SK-N-DZ (cell line): ENCODE data around the gene SLC2A3.
"Not testable (repeated sequence)": the region's sequence is repeated elsewhere in the genome, so short reads cannot be mapped to it uniquely, and the experiment has no call there.

Experiments used
- DNase-seq: peaks from one replicate; pipeline ENCODE4 v3.0.0-alpha.2; 2015; ENCODE audit warnings: low spot score

SLC2A3 gene

DNA sequence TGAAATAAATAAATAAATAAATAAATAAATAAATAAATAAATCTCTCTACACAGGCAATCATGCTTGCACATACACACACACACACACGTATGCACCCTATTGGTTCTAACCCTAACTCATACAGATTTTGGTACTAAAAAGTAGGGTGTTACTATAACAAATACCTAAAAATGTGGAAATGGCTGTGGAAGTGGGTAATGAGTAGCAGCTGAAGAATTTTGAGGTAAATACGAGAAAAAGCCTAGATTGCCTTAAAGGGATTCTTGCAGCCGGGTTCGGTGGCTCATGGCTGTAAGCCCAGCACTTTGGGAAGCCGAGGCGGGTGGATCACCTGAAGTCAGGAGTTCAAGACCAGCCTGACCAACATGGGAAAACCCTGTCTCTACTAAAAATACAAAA, 15.7 kb upstream of the SLC2A3 start:
- DNase-seq: no peak

DNA sequence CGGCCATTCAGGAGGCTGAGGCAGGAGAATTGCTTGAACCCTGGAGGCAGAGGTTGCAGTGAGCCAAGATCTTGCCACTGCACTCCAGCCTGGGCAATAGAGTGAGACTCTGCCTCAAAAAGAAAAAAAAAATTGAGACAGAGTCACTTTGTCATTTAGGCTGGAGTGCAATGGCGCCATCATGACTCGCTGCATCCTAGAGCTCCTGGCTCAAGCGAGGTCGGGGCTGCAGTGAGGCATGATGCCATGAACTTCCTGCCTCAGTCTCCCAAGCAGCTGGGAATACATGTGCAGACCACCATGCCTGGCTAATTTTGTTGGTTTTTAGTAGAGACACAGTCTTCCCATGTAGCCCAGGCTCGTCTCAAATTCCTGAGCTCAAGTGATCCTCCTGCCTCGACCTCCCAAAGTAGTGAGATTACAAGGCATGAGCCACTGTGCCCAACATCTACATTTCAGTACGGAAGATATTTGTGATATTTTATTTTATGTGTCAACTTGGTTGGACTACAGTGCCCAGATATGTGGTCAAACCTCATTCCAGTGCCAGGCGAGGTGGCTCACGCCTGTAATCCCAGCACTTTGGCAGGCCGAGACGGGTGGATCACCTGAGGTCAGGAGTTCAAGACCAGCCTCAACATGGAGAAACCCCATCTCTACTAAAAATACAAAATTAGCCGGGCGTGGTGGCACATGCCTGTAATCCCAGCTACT, 14.4 kb upstream of the SLC2A3 start:
- not testable (repeated sequence) for DNase-seq

DNA sequence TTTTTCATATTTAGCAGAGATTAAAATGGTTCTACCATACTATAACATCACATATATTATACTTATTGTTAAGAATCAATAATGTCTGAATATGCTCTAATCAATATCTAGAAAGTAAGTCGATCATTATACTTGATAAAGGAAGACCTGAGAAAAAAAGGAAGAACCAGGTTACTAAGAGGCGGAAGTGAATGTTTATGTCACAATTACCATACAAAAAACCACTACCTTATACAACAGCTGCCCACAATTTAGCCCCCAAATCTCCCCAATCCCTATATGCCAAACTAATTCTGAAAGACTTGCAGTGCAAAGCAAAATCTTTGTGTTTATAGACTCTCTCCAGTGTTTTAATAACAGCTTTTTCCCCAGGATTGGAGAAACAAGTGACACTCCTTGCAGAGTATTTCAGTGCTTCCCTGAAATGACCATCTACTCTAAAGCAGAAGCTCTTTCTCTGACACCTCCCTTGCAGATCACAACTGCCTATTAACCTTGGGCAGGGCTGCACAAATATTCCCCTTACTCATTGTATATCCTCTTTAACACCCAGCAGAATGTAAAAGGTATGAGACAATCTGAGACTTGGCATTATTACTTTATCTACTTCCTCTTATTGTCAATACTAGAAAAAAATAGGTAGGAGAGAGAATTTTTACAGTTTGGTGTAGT, 12.7 kb upstream of the SLC2A3 start:
- DNase-seq: no peak

DNA sequence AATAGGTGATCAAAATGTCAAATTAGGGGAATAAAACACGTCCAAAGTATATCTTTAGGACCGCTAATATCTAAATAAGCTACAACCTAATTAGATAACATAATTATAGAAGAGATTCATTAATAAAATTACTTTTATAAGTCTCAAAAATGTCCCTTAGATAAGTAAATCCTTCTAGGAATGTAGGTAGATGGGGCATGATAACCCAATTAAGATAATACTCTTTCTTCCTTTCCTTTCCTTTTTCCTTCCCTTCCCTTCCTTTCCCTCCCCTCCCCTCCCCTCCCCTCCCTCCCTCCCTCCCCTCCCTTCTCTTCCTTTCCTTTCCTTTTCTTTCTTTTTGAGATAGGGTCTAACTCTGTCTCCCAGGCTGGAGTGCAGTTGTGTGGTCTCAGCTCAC, 11.0 kb upstream of the SLC2A3 start:
- no peak for DNase-seq

DNA sequence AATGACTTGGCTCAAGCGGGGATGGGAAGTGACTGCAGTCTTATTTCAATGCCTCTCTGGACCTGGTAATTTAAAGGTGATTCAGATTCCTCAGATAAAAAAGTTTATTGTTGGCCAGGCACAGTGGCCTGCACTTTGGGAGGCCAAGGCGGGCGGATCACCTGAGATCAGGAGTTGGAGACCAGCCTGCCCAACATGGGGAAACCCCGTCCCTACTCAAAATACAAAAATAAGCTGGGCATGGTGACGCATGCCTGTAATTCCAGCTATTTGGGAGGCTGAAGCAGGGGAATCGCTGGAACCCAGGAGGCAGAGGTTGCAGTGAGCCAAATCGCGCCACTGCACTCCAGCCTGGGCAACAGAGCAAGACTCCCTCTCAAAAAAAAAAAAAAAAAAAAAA, 8.8 kb upstream of the SLC2A3 start:
- not testable (repeated sequence) for DNase-seq

DNA sequence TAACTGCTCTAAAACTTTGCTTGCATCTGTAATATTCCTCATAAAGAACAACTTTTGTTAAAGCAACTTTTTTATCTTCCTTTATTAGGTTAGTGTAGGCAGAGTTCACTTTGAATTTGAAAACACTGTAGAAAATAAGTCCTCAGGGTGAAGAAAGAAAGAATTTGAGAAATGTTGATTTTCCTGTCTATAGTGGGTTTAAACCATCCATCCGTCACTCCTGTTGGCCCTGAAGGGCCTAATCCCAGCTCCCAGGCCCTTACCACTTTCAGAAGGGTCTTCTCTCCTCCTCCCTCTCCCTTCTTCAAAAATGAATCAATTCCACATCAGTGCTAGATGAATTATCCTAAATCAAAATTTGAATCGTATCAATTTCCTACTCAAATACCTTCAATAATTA, 4.9 kb upstream of the SLC2A3 start:
- no peak for DNase-seq

DNA sequence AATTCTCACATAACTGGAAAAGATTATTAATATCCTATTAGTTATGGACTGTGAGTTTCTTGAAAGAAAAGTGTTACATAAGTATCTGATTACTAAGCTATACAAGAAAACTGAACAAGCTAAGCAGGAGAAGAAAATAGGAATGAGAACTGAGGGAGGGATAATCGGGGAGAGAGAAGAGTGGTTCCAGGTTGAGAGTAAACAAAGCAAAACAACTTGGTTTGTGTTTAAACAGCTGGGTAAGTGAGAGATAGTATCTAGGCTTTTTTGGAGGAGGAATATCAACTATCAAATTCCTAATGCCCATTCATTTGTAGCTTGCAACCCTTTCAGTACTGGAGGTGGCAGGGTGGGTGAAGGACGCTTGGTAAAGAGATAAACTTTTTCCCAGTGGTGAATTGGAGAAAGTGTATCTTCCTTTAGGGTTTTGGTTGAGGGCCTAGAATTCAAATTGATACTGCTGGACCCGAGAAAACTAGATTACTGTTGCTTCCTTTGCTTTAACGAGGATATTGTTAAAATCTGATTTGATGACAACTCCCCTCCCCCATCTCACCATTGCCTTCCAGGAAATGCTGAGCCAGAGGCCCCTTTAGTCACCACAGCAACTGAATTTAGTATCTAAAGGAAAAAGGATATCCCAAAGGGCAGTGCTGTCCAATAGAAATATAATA, 2.0 kb upstream of the SLC2A3 start:
- DNase-seq: no peak

DNA sequence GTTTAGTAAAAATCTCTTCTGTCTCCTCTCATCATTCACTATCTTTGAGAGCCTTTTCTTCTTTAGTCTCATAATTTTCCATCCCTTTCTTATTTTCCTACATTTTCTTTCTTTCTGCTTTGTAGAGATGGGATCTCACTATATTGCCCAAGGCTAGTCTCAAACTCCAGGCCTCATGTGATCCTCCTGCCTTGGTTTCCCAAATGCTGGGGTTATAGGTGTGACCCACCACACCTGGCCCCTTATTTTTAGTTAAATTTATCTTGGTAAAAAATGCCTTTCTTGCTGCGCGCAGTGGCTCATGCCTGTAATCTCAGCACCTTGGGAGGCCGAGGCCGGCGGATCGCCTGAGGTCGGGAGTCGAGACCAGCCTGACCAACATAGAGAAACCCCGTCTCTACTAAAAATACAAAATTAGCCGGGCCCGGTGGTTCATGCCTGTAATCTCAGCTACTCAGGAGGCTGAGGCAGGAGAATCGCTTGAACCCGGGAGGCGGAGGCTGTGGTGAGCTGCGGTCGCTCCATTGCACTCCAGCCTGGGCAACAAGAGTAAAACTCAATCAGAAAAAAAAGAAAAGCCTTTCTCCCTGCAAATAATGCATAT, 996 bp downstream of the SLC2A3 start:
- DNase-seq: no peak

DNA sequence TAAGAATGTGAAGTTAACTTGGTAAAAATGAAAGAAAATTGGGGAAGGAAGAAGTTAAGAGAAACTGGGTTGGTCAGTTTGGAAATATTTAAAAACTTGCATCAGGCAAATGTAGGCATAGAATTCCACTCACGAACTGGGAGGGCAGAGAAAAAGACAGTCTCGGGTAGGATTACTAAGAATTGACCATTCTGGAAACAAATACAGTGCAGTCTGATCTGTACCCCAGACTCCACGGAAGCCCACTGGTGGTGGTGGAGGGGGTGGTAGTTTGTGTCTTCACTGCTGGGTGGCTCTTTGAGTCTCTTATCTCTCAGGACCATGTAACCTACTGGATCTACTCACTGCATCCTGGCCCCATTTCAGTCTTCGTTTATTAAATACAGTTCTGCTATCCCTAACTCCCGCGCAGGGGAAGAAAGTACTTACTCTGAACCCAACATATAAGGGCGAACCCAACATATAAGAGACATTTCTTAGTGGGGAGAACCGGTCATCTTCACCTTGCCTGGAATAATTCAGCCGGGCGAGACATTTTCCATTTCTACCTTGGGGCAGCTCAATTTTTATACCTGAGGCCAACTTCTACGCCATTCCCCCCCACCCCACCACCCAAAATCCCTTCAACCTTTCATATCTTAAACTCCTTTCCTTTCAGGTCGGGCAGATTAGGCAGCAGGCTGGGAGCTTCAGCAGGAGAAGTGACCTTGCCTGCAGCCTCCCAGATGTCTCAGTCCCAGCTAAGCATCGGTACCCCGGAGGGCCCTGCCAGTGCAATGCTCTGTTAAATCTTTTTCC, 1.7 kb downstream of the SLC2A3 start:
- DNase-seq: no peak

DNA sequence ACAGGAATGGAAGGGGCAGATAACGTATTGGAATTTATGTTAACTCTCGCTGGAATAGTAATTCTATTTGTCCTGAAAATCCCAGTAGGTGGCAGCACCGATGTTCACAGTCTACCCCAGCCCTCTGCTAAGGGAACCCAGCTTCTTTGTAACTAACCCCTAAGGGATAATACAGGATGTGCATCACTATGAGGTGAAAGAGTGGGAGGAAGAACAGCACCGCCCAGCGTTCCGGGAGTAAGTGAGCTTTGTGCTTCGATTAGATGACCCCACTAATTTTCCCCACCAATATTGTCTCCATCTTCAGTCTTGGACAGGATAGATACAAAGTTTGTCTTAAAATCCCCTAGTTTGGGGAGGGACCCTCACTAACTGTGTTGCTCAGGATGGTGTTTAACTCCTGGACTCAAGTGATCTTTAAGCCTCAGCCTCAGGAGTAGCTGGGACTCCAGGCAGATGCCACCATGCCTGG, 2.7 kb downstream of the SLC2A3 start:
- peak; percentile 47 for DNase-seq

DNA sequence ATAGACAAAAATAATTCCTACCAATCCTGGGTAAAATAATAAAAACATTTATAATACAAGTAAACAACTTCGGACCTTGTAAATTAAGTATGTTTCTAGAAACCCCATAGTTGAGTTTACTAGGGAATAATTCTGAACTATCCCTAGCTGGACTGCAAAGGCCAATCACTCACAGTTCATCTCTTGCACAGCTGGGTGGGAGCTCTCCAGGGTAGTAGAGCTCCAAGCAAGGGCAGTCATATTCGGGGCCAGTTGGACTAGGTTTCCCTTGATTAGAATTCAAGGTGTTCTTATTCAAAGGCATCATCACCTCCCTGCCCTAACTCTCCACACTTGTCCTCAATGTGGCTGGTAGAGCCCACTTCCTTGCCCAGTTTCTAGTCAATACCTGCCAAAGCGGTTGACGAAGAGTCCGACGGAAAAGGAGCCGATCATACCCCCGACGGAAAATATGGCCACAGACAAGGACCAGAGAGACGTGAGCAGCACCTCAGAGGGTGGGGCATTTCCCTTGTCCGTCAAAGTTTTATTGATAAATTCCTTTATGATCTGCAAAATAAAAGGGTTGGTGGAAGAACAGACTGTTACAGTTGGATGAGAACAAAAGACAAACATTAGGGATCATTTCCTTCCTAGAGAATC, 3.3 kb downstream of the SLC2A3 start:
- DNase-seq: not testable (repeated sequence)

DNA sequence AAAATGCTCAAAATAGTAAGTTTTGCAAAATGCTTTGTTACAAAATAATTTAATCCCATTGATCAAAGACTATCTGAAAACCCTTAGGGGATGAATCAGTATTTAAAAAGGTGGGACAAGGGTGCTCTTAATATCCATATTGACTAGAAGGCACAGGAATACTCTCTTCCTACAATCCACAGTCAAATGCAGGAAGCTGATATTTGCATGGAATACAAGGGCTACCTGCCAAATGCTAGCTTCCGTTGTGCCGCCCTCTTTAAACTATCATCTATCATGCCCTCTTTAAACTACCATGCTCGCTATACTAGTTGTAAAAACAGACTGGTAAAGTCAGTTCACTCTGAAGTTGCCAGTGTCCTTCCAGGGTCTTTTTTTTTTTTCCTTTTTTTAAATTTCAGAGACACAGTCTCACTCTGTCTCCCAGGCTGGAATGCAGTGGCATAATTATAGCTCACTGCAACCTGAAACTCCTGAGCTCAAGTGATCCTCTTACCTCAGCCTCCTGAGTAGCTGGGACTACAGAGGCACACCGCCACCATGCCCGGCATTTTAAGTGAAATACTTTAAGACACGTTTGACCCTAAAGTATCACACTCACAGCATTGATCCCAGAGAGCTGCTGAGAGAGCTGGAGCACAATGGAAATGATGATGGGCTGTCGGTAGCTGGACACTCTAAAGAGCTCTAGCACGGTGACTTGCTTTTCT, 6.7 kb downstream of the SLC2A3 start:
- DNase-seq: no peak

DNA sequence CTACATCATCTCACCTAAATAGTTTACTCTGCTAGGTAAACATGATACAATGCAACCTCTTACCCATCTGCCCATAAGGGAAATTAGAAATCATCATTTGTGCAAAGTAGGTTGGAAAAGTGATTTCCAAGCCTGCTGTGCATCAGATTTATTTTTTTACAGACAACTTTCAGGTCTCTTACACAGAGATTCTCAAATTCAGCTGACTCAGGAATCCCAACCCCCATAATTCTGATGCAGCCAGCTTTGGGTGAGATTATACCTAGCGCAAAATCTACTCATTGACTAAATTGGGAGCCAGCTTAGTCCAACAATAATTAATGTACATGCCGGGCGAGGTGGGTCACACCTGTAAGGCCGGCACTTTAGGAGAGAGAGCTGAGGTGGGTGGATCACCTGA, 8.5 kb downstream of the SLC2A3 start:
- DNase-seq: no peak

DNA sequence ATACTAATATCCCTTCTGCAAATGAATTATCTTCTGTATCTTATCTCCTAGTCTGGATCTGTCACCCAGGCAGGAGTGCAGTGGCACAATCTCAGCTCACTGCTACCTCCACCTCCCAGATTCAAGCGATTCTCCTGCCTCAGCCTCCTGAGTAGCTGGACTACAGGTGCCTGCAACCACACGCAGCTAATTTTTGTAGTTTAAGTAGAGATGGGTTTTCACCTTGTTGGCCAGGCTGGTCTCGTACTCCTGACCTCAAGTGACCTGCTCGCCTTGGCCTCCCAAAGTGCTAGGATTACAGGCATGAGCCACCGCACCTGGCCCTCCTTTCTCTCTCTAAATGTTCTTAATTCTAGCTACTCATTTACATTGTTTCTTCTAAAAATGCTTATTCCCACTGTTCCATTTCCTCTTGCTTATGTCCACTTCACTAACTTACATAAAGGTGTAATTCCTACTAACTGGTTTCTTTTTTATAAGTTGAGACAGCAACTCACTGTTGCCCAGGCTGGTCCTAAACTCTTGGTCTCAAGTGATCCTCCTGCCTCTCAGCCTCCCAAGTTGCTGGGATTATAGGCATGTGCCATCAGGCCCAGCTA, 9.8 kb downstream of the SLC2A3 start:
- DNase-seq: not testable (repeated sequence)

DNA sequence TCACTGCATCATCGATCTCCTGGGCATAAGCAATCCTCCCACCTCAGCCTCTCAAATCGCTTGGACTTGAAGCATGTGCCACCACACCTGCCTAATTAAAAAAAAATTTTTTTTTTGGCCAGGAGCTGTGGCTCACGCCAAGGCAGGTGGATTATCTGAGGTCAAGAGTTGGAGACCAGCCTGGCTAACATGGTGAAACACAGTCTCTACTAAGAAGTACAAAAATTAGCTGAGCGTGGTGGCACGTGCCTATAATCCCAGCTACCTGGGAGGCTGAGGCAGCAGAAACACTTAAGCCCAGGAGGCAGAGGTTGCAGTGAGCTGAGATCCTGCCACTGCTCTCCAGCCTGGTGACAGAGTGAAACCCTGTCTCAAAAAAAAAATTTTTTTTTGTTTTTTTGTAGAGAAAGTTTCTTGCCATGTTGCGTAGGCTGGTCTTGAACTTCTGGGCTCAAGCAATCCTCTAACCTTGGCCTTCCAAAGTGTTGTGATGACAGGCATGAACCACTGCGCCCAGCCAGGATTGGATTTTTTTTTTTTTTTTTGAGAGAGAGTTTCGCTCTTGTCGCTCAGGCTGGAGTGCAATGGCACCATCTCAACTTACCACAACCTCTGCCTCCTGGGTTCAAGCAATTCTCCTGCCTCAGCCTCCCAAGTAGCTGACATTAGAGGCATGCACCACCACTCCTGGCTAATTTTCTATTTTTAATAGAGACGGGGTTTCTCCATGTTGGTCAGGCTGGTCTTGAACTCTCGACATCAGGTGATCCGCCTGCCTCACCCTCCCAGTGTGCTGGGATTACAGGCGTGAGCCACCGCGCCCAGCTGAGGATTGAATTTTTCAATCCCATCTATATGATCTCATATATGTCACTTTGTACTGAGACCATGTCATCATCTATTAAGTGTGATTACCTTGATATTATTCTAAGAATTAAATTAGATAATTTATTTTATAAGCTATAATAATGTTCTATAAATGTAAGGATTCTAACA, 12.4 kb downstream of the SLC2A3 start:
- no peak for DNase-seq

DNA sequence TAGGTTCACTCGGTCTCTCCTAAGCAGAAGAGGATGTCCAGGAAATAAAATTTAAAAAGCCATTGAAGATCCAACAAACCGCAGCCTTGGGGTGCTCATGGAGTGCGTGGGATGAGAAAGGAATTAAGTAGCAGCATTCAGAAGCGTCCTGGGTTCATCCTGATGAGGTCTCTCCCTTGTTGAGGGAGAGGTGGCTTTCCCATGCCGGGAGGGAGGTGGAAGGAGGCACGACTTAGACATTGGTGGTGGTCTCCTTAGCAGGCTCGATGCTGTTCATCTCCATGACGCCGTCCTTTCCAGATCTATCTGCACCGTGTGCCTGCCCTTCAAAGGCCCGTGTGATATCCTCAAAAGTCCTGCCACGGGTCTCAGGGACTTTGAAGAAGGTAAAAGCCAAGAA, 14.8 kb downstream of the SLC2A3 start:
- DNase-seq: not testable (repeated sequence)

DNA sequence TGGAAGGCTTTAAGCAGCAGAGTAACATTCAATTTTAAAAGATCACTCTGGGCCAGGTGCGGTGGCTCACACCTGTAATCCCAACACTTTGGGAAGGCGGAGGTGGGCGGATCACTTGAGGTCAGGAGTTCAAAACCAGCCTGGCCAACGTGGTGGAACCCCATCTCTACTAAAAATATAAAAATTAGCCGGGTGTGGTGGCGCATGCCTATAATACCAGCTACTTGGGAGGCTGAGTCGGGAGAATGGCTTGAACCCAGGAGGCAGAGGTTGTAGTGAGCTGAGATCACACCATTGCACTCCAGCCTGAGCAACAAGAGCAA, 17.8 kb downstream of the SLC2A3 start:
- not testable (repeated sequence) for DNase-seq

DNA sequence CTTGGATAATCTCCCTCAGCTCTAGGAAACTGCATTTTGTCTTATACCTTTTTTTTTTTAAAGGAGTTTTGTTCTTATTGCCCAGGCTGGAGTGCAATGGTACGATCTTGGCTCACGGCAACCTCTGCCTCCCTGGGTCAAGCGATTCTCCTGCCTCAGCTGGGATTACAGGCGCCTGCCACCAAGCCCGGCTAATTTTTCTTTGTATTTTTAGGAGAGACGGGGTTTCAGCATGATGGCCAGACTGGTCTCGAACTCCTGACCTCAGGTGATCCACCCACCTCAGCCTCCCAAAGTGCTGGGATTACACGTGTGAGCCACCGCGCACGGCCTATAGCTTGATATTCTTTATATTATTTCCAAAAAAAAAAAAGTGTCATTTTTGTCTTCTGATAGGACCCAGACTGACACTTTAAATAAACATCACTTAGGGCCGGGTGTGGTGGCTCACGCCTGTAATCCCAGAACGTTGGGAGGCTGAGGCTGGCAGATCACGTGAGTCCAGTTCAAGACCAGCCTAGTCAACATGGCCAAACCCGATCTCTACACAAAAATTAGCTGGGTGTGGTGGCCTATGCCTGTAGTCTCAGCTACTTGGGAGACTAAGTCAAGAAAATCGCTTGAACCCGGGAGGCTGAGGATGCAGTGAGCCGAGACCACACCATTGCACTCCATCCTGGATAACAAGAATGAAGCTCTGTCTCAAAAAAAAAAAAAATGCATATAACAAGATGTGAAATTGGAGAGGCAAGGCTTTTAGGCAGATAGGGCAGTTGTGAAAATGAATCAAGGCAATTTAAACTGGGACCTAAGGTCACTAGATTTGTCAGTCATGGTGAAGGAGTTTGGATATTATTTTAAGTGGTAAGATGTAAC, 18.4 kb downstream of the SLC2A3 start:
- DNase-seq: no peak
